Loucy (cell line): ENCODE measurements around the gene HEMGN.

Experiments used
- H2AFZ ChIP-seq: fragments of 200-600 bp; sonication (generic); 2 replicates; pipeline ENCODE4 v1.6.0; 2016; ENCODE audit warnings: antibody characterized with exemption, mild to moderate bottlenecking, low read length, moderate library complexity
- H3F3A ChIP-seq: fragments of 200-600 bp; 2 replicates; pipeline ENCODE4 v1.6.0; 2016; ENCODE audit warnings: antibody characterized with exemption, low read depth, mild to moderate bottlenecking
- H3K27me3 ChIP-seq: fragments of 200-600 bp; sonication (generic); 2 replicates; pipeline ENCODE4 v1.6.1; 2014; ENCODE audit warnings: low read length, mild to moderate bottlenecking; ENCODE audit not compliant: insufficient read depth, poor library complexity, severe bottlenecking
- H3K36me3 ChIP-seq: fragments of 200-600 bp; sonication (generic); 2 replicates; pipeline ENCODE4 v1.6.1; 2016; ENCODE audit warnings: low read length; ENCODE audit not compliant: insufficient read depth
- H3K4me1 ChIP-seq: fragments of 200-600 bp; sonication (generic); 2 replicates; pipeline ENCODE4 v1.5.1; 2014; ENCODE audit warnings: low read length, mild to moderate bottlenecking; ENCODE audit not compliant: insufficient read depth, poor library complexity, severe bottlenecking
- H3K4me2 ChIP-seq: fragments of 200-600 bp; sonication (generic); 2 replicates; pipeline ENCODE4 v1.6.0; 2014; ENCODE audit warnings: antibody characterized with exemption, low read length, low read depth, mild to moderate bottlenecking; ENCODE audit not compliant: poor library complexity, severe bottlenecking
- H3K4me3 ChIP-seq: fragments of 200-600 bp; sonication (generic); 2 replicates; pipeline ENCODE4 v1.5.1; 2014; ENCODE audit warnings: low read length, mild to moderate bottlenecking, mixed read lengths; ENCODE audit not compliant: poor library complexity, severe bottlenecking
- H3K79me2 ChIP-seq: fragments of 200-600 bp; sonication (generic); 2 replicates; pipeline ENCODE4 v1.6.1; 2014; ENCODE audit warnings: low read length; ENCODE audit not compliant: insufficient read depth
- H3K9ac ChIP-seq: fragments of 200-600 bp; sonication (generic); 2 replicates; pipeline ENCODE4 v1.6.0; 2014; ENCODE audit warnings: mild to moderate bottlenecking, low read depth, low read length, moderate library complexity; ENCODE audit not compliant: poor library complexity, severe bottlenecking
- H3K9me2 ChIP-seq: fragments of 200-600 bp; sonication (generic); replicated peaks from 2 replicates; pipeline ENCODE4 v1.6.1; 2016; ENCODE audit warnings: low read depth, low read length, mixed read lengths
- H3K9me3 ChIP-seq: fragments of 200-600 bp; sonication (generic); 2 replicates; pipeline ENCODE4 v1.6.1; 2014; ENCODE audit warnings: mild to moderate bottlenecking, antibody characterized with exemption, low read length, low read depth; ENCODE audit not compliant: insufficient read depth
- H4K20me1 ChIP-seq: fragments of 200-600 bp; sonication (generic); 2 replicates; pipeline ENCODE4 v1.6.0; 2014; ENCODE audit warnings: antibody characterized with exemption, low read length, mild to moderate bottlenecking; ENCODE audit not compliant: insufficient read depth, poor library complexity, severe bottlenecking
- CTCF ChIP-seq: fragments of 200-600 bp; sonication (generic); conservative IDR thresholded peaks from 2 replicates; pipeline ENCODE4 v1.5.1; 2014; ENCODE audit warnings: mild to moderate bottlenecking, antibody characterized with exemption, low read length
- EZH2phosphoT487 ChIP-seq: fragments of 200-600 bp; IDR thresholded peaks from 2 replicates; pipeline ENCODE4 v1.6.1; 2018; ENCODE audit warnings: antibody characterized with exemption, mild to moderate bottlenecking, moderate library complexity, borderline replicate concordance

Gene HEMGN

GRCh38 chr9:97919217-97919813 lies 18.7 kb downstream of the HEMGN start:
- H3K79me2 ChIP-seq, result no peaks in the 10 kb centered on the region
- H3K9ac ChIP-seq, result peak overlapping the region; percentile 40
- H3F3A ChIP-seq, result peaks cover 3% of the 10 kb centered on the region; the same call in 1 of the 2 replicates
- no peaks in the 10 kb centered on the region for H3K9me3 ChIP-seq
- no peak overlapping the region for H2AFZ ChIP-seq
- H3K4me3 ChIP-seq, result no peak overlapping the region
- no peaks in the 10 kb centered on the region for H3K9me2 ChIP-seq
- TF ChIP-seq CTCF (no peak), EZH2phosphoT487 (no peak)
- H3K4me2 ChIP-seq, result peak overlapping the region; percentile 25
- H3K36me3 ChIP-seq, result no peaks in the 10 kb centered on the region
- no peaks in the 10 kb centered on the region for H3K27me3 ChIP-seq
- no peaks in the 10 kb centered on the region for H4K20me1 ChIP-seq
- peaks cover 22% of the 10 kb centered on the region for H3K4me1 ChIP-seq

GRCh38 chr9:97918611-97919010 lies 19.4 kb downstream of the HEMGN start:
- Histone ChIP-seq H2AFZ (no peak overlapping the region), H3K9me3 (no peaks in the 10 kb centered on the region), H3K36me3 (no peaks in the 10 kb centered on the region), H3K27me3 (no peaks in the 10 kb centered on the region), H3K4me2 (peak overlapping the region; percentile 25), H3K9ac (peak overlapping the region; percentile 40), H3K9me2 (no peaks in the 10 kb centered on the region), H3K4me1 (peaks cover 22% of the 10 kb centered on the region), H3F3A (peaks cover 3% of the 10 kb centered on the region; the same call in 1 of the 2 replicates), H3K4me3 (no peak overlapping the region), H3K79me2 (no peaks in the 10 kb centered on the region), H4K20me1 (no peaks in the 10 kb centered on the region)
- TF ChIP-seq EZH2phosphoT487 (no peak), CTCF (no peak)

GRCh38 chr9:97911970-97912369 lies 26.0 kb downstream of the HEMGN start:
- H3K9me2 ChIP-seq, result no peaks in the 10 kb centered on the region
- H3K27me3 ChIP-seq, result no peaks in the 10 kb centered on the region
- no peak overlapping the region for H3K4me3 ChIP-seq
- H4K20me1 ChIP-seq, result no peaks in the 10 kb centered on the region
- peaks cover 10% of the 10 kb centered on the region; the same call in 1 of the 2 replicates for H3K36me3 ChIP-seq
- no peaks in the 10 kb centered on the region for H3K79me2 ChIP-seq
- peaks cover 8% of the 10 kb centered on the region for H3K4me1 ChIP-seq
- H3F3A ChIP-seq, result no peaks in the 10 kb centered on the region
- no peak overlapping the region for H2AFZ ChIP-seq
- TF ChIP-seq CTCF, result no peak
- no peak for TF ChIP-seq EZH2phosphoT487
- no peak overlapping the region for H3K4me2 ChIP-seq
- no peak overlapping the region for H3K9ac ChIP-seq
- H3K9me3 ChIP-seq, result no peaks in the 10 kb centered on the region
